Erythroblast (primary cell): ENCODE results near the gene MRPL28.
"Not testable (repeated sequence)": the region's sequence is repeated elsewhere in the genome, so short reads cannot be mapped to it uniquely, and the experiment has no call there.

Experiments used
- DNase-seq, 2 experiments: peaks; one replicate each; lab custom pipeline; 2025; lab: John Stamatoyannopoulos, UW
- GATA1 ChIP-seq: IDR thresholded peaks from 2 replicates; pipeline ENCODE4 v1.6.1; 2011; ENCODE audit warnings: low read depth, mild to moderate bottlenecking, control low read depth, low read length, moderate library complexity
- POLR2A ChIP-seq: IDR thresholded peaks from 2 replicates; pipeline ENCODE4 v1.6.1; 2011; ENCODE audit warnings: mild to moderate bottlenecking, low read length

MRPL28 gene

GRCh38 chr16:340370-341091, 29.8 kb downstream of the MRPL28 start:
- no peak for DNase-seq
- no peak for TF ChIP-seq POLR2A
- TF ChIP-seq GATA1: no peak

GRCh38 chr16:339680-340079, 30.7 kb downstream of the MRPL28 start:
- DNase-seq: peak in 1 of 2 experiments; percentile 34
- TF ChIP-seq GATA1 (no peak), POLR2A (no peak)

DNA sequence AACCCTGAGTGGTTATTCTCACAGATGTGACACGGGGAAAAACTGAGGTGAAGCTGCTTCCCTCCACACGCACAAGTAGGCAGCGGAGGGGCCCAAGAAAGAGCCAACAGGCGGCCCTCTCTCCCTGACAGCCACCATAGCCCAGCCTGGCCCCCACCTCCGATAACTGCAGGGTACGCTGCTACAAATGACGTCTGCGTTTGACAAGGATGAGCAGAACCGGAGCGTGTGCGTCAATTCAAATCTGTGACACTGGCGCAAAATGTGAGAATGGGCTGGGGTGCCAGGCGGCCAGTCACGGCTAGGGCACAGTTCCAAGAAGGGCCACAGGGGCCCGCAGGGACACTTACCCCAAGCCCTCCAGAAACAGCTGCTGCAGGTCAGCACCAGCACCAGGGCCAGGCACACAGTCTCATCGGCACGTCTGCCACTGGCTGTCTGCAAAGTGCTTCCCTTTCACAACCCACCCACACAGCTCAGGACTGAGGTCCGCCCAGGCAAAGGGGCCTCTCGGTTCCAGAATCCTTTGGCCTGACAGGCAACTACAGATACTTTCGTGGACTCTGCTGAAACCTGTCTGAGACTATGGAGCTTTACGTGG, 32.3 kb downstream of the MRPL28 start:
- no peak for TF ChIP-seq POLR2A
- no peak for TF ChIP-seq GATA1
- DNase-seq: no peak

GRCh38 chr16:337437-337836, 32.9 kb downstream of the MRPL28 start:
- TF ChIP-seq POLR2A (no peak), GATA1 (no peak)
- DNase-seq: no peak

DNA sequence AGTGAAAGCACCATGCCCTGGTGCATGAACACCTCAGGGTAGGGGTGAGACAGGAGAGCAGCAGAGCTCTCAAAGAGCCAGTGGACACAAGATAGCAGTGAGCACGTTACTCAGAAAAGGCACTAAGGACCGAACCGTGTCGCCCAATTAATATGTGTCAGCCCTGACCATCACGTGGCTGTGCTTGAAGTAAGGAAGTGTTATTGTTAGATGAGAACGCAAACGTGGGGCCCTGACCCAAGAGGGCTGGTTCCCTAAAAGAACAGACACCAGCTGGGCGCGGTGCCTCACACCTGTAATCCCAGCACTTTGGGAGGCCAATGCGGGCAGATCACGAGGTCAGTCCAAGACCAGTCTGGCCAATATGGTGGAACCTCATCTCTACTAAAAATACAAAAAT, 34.1 kb downstream of the MRPL28 start:
- DNase-seq: no peak
- TF ChIP-seq POLR2A: no peak
- no peak for TF ChIP-seq GATA1

GRCh38 chr16:334861-335632, 35.3 kb downstream of the MRPL28 start:
- DNase-seq: not testable (repeated sequence)

GRCh38 chr16:334164-334832, 36.0 kb downstream of the MRPL28 start:
- not testable (repeated sequence) for DNase-seq

DNA sequence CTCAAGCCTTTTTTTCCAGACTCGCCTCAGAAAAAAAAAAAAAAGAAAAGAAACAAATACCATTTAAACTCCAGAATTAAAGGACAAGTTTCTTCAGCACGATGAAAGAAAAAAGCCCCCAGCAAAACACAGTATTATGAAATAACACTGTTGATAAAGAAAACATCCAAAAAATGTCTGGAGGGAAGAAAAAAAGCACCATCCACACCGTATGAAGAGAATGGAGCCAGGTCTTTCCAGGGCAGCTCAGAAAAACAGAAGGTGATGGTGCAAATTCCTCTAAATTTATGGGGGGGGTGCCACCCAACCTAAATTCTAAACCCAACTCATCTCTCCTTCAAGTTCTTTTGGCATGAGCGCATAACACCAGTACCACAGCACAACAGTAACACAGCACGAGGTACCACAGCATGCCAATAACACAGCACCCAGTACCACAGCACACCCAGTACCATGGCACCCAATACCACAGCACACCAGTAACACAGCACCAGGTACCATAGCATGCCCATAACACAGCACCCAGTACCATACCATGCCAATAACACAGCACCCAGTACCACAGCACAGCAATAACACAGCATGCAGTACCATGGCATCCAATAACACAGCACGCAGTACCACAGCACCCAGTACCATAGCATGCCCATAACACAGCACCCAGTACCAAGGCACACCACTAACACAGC, 36.8 kb downstream of the MRPL28 start:
- no peak for DNase-seq

GRCh38 chr16:331181-331814, 39.0 kb downstream of the MRPL28 start:
- DNase-seq: not testable (repeated sequence)

More for the DNA sequence above, 36.8 kb downstream of the MRPL28 start:
- no peak for TF ChIP-seq POLR2A
- no peak for TF ChIP-seq GATA1

GRCh38 chr16:330741-331140, 39.6 kb downstream of the MRPL28 start:
- no peak for DNase-seq
- no peak for TF ChIP-seq POLR2A
- no peak for TF ChIP-seq GATA1

DNA sequence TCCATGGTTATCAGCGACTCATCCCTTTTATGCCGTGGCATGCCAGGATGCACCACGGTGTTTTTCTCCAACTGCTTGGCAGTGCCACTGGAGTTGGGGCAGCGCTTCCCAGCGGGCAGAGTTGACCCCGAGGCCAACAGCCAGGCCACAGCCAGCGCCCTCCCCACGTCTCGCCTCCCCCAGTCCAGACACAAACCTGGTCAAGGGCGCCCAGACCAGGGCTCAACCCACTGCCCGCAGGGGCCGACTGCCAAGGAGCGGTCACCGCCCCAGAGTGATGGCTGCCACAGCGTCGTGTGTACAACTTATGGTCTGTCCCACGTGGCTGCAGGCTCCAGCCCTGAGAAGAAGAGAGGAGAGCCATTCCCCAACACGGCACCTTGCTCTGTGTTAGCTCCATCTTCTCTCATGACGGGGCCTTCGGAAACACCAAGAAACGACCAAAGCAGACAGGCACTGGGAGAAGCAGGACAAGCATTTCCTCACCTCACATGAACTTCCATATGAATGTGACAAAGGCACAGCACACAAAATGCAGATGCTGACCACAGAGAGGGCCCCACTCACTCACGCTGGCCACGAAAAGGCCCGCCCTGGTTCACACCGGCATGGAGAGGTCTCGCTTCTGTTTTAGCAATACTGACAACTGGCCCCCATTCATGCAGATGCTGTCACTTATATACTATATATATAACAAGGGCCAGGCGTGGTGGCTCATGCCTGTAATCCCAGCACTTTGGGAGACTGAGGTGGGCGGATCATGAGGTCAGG, 44.8 kb downstream of the MRPL28 start:
- no peak for DNase-seq
- no peak for TF ChIP-seq GATA1
- no peak for TF ChIP-seq POLR2A
